Measurements from ENCODE around the gene TM9SF2.

TM9SF2 gene

GRCh38 chr13:99606324-99607066 lies 105.2 kb downstream of the TM9SF2 start, which contains the start of gene CLYBL:
Gene CLYBL (plus strand): TSS chr13:99606690.
- Histone ChIP-seq H3K79me2 (ENCODE audit: insufficient read depth, low read depth) (no peaks in the 10 kb centered on the region), H3K27ac (peak within 1 kb of the TSS; percentile 81), H3K4me1 (ENCODE audit: low read depth, poor library complexity, severe bottlenecking) (peaks cover 7% of the 10 kb centered on the region), H3K27me3 (ENCODE audit: insufficient read depth, low read depth) (no peaks in the 10 kb centered on the region), H3K36me3 (ENCODE audit: insufficient read depth) (no peaks in the 10 kb centered on the region), H4K20me1 (ENCODE audit: insufficient read depth) (no peaks in the 10 kb centered on the region), H3K4me3 (IDR thresholded peaks at IDR 0.05; ENCODE audit: insufficient read depth, low read depth, low read length) (no peak within 1 kb of the TSS), H3K4me2 (peak within 1 kb of the TSS; percentile 76), H3K9ac (peak within 1 kb of the TSS; percentile 74), H2AFZ (ENCODE audit: low read depth) (peak within 1 kb of the TSS; percentile 79)
- TF ChIP-seq, protein P1, sequence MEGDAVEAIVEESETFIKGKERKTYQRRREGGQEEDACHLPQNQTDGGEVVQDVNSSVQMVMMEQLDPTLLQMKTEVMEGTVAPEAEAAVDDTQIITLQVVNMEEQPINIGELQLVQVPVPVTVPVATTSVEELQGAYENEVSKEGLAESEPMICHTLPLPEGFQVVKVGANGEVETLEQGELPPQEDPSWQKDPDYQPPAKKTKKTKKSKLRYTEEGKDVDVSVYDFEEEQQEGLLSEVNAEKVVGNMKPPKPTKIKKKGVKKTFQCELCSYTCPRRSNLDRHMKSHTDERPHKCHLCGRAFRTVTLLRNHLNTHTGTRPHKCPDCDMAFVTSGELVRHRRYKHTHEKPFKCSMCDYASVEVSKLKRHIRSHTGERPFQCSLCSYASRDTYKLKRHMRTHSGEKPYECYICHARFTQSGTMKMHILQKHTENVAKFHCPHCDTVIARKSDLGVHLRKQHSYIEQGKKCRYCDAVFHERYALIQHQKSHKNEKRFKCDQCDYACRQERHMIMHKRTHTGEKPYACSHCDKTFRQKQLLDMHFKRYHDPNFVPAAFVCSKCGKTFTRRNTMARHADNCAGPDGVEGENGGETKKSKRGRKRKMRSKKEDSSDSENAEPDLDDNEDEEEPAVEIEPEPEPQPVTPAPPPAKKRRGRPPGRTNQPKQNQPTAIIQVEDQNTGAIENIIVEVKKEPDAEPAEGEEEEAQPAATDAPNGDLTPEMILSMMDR (conservative IDR thresholded peaks at IDR 0.05; ENCODE audit: low read depth, low read length): no peak

GRCh38 chr13:99608345-99608744 lies 107.1 kb downstream of the TM9SF2 start:
- no peak overlapping the region for H3K4me3 ChIP-seq (IDR thresholded peaks at IDR 0.05; ENCODE audit: insufficient read depth, low read depth, low read length)
- no peaks in the 10 kb centered on the region for H3K27me3 ChIP-seq (ENCODE audit: insufficient read depth, low read depth)
- H2AFZ ChIP-seq (ENCODE audit: low read depth): no peak overlapping the region
- peaks cover 7% of the 10 kb centered on the region for H3K4me1 ChIP-seq (ENCODE audit: low read depth, poor library complexity, severe bottlenecking)
- H3K36me3 ChIP-seq (ENCODE audit: insufficient read depth): no peaks in the 10 kb centered on the region
- H3K4me2 ChIP-seq: no peak overlapping the region
- no peak overlapping the region for H3K27ac ChIP-seq
- no peaks in the 10 kb centered on the region for H4K20me1 ChIP-seq (ENCODE audit: insufficient read depth)
- no peaks in the 10 kb centered on the region for H3K79me2 ChIP-seq (ENCODE audit: insufficient read depth, low read depth)
- TF ChIP-seq, protein P1 (conservative IDR thresholded peaks at IDR 0.05; ENCODE audit: low read depth, low read length): no peak
- H3K9ac ChIP-seq: no peak overlapping the region

DNA sequence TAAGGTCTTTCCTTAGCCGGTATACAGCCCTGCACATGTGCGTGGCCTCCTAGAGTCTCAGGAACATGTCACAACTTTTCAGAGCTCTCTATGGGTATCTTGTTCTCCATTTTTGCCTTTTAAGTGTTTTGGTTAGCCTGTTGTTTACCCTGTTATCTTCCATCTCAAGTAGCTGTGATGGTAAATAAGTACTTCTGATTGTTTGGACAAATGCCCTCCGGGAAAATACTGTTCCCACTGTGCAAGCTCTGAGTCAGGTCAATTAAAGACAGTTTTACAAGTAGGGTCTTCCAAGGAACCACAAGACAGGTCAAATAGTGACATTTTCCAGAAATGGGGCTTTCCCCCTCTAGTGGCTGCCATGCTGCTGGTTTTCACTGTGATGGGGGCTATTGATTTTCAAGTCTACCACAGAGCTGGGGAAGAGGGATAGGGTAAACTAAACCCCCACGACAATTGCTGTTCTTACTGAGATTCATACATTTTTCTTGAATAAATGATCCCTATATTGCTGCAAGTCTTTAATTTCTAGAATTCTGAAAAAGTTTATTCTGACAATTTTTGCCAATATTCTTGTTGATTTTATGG lies 109.5 kb downstream of the TM9SF2 start:
- Histone ChIP-seq H3K4me3 (IDR thresholded peaks at IDR 0.05; ENCODE audit: insufficient read depth, low read depth, low read length) (no peak overlapping the region), H3K36me3 (ENCODE audit: insufficient read depth) (no peaks in the 10 kb centered on the region), H2AFZ (ENCODE audit: low read depth) (no peak overlapping the region), H3K79me2 (ENCODE audit: insufficient read depth, low read depth) (no peaks in the 10 kb centered on the region), H3K4me1 (ENCODE audit: low read depth, poor library complexity, severe bottlenecking) (no peaks in the 10 kb centered on the region), H3K4me2 (no peak overlapping the region), H3K27ac (no peak overlapping the region), H3K9ac (no peak overlapping the region), H3K27me3 (ENCODE audit: insufficient read depth, low read depth) (no peaks in the 10 kb centered on the region), H4K20me1 (ENCODE audit: insufficient read depth) (no peaks in the 10 kb centered on the region)
- TF ChIP-seq, protein P1 (conservative IDR thresholded peaks at IDR 0.05; ENCODE audit: low read depth, low read length): no peak

Measured in KMS-11 (cell line).